SK-N-SH treated with all-trans-retinoic acid at 6 μM for 48 hours (cell line): Measurements from ENCODE around the gene OTUD1.

Experiments
- ARNTL ChIP-seq: fragments of 450-650 bp; formaldehyde crosslinking; IDR thresholded peaks from 2 replicates; pipeline ENCODE4 v1.5.0; 2020; ENCODE audit warnings: low read depth, mild to moderate bottlenecking, moderate library complexity, borderline replicate concordance
- CREB5 ChIP-seq: fragments of 250-450 bp; sonication (Bioruptor Pico); IDR thresholded peaks from 2 replicates; pipeline ENCODE4 v1.5.1; 2020; ENCODE audit warnings: low read depth, mild to moderate bottlenecking, moderate library complexity
- CSDC2 ChIP-seq: fragments of 250-450 bp; sonication (Bioruptor Pico); IDR thresholded peaks from 2 replicates; pipeline ENCODE4 v1.5.0; 2020; ENCODE audit warnings: mild to moderate bottlenecking, moderate library complexity
- CSRNP3 ChIP-seq: fragments of 250-450 bp; sonication (Bioruptor Pico); IDR thresholded peaks from 2 replicates; pipeline ENCODE4 v1.5.1; 2021; ENCODE audit warnings: mild to moderate bottlenecking, moderate library complexity
- RARB ChIP-seq: fragments of 250-450 bp; sonication (Bioruptor Pico); IDR thresholded peaks from 2 replicates; pipeline ENCODE4 v1.8.0; 2021; ENCODE audit warnings: mild to moderate bottlenecking, moderate library complexity
- TF ChIP-seq, protein P1 (sequence below): fragments of 250-450 bp; sonication (Bioruptor Pico); IDR thresholded peaks from 2 replicates; pipeline ENCODE4 v1.8.0; 2020; ENCODE audit warnings: mild to moderate bottlenecking, moderate library complexity, borderline replicate concordance

- no peak for TF ChIP-seq CSDC2
- TF ChIP-seq RARB (CRISPR knock-in tag), result no peak
- TF ChIP-seq, protein P1, sequence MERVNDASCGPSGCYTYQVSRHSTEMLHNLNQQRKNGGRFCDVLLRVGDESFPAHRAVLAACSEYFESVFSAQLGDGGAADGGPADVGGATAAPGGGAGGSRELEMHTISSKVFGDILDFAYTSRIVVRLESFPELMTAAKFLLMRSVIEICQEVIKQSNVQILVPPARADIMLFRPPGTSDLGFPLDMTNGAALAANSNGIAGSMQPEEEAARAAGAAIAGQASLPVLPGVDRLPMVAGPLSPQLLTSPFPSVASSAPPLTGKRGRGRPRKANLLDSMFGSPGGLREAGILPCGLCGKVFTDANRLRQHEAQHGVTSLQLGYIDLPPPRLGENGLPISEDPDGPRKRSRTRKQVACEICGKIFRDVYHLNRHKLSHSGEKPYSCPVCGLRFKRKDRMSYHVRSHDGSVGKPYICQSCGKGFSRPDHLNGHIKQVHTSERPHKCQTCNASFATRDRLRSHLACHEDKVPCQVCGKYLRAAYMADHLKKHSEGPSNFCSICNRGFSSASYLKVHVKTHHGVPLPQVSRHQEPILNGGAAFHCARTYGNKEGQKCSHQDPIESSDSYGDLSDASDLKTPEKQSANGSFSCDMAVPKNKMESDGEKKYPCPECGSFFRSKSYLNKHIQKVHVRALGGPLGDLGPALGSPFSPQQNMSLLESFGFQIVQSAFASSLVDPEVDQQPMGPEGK, result no peak
- TF ChIP-seq CREB5 (CRISPR knock-in tag), result no peak
- TF ChIP-seq CSRNP3 (CRISPR knock-in tag), result no peak
- no peak for TF ChIP-seq ARNTL (CRISPR knock-in tag)
These were observed 14.6 kb downstream of the OTUD1 start for GRCh38 chr10:23453465-23453864.
